Measurements from ENCODE around the gene CLGN.
"Not testable (repeated sequence)": the region's sequence is repeated elsewhere in the genome, so short reads cannot be mapped to it uniquely, and the experiment has no call there.

The CLGN gene

GRCh38 chr4:140427106-140427918, at the start of gene CLGN:
Gene CLGN, minus strand, starts transcription at chr4:140427648. Its CDS starts 14,570 bp downstream, at chr4:140413078.
- DNase-seq (ENCODE audit: low spot score) = peak; percentile 84

- DNase-seq (ENCODE audit: low spot score) = no peak
Measured at GRCh38 chr4:140472156-140472555, 44.7 kb upstream of the CLGN start.

- no peak for DNase-seq (ENCODE audit: low spot score)
Measured at GRCh38 chr4:140469791-140470733, 42.6 kb upstream of the CLGN start.

- DNase-seq (ENCODE audit: low spot score) = no peak
Measured at GRCh38 chr4:140466146-140466545, 38.7 kb upstream of the CLGN start.

- no peak for DNase-seq (ENCODE audit: low spot score)
Measured at GRCh38 chr4:140463614-140464013, 36.2 kb upstream of the CLGN start.

- no peak for DNase-seq (ENCODE audit: low spot score)
Measured at GRCh38 chr4:140463182-140463581, 35.7 kb upstream of the CLGN start.

GRCh38 chr4:140450352-140450751, 22.9 kb upstream of the CLGN start:
- DNase-seq (ENCODE audit: low spot score) = no peak

- no peak for DNase-seq (ENCODE audit: low spot score)
Measured at GRCh38 chr4:140448830-140449229, 21.4 kb upstream of the CLGN start.

- no peak for DNase-seq (ENCODE audit: low spot score)
Measured at GRCh38 chr4:140448162-140448561, 20.7 kb upstream of the CLGN start.

GRCh38 chr4:140444347-140444746, 16.9 kb upstream of the CLGN start:
- DNase-seq (ENCODE audit: low spot score) = not testable (repeated sequence)

GRCh38 chr4:140439644-140440142, 12.2 kb upstream of the CLGN start:
- no peak for DNase-seq (ENCODE audit: low spot score)

- no peak for DNase-seq (ENCODE audit: low spot score)
Measured at GRCh38 chr4:140427919-140428471, 547 bp upstream of the CLGN start.

- DNase-seq (ENCODE audit: low spot score) = no peak
Measured at GRCh38 chr4:140426610-140427105, 790 bp downstream of the CLGN start.

- DNase-seq (ENCODE audit: low spot score) = no peak
Measured at GRCh38 chr4:140423106-140423505, 4.3 kb downstream of the CLGN start.

- not testable (repeated sequence) for DNase-seq (ENCODE audit: low spot score)
Measured at GRCh38 chr4:140413130-140413969, 14.1 kb downstream of the CLGN start.

- DNase-seq (ENCODE audit: low spot score) = no peak
Measured at GRCh38 chr4:140408974-140409373, 18.5 kb downstream of the CLGN start.

GRCh38 chr4:140406292-140406691, 21.2 kb downstream of the CLGN start:
- no peak for DNase-seq (ENCODE audit: low spot score)

GRCh38 chr4:140400111-140400510, 27.3 kb downstream of the CLGN start:
- no peak for DNase-seq (ENCODE audit: low spot score)

- DNase-seq (ENCODE audit: low spot score) = no peak
Measured at GRCh38 chr4:140395668-140396067, 31.8 kb downstream of the CLGN start.

- no peak for DNase-seq (ENCODE audit: low spot score)
Measured at GRCh38 chr4:140388015-140388414, 39.4 kb downstream of the CLGN start.

- DNase-seq (ENCODE audit: low spot score) = no peak
Measured at GRCh38 chr4:140382732-140383131, 44.7 kb downstream of the CLGN start.
